WERI-Rb-1 (cell line): ENCODE results near the gene SEC14L6.
"Not testable (repeated sequence)": the region's sequence is repeated elsewhere in the genome, so short reads cannot be mapped to it uniquely, and the experiment has no call there.

ENCODE experiments used
- DNase-seq: peaks from one replicate; pipeline ENCODE4 v3.0.0-alpha.2; 2020
- H3K27ac ChIP-seq: fragments of 250-450 bp; sonication (Bioruptor Pico); 2 replicates; pipeline ENCODE4 v1.5.1; 2020; ENCODE audit warnings: mild to moderate bottlenecking, moderate library complexity
- H3K27me3 ChIP-seq: fragments of 250-450 bp; sonication (Bioruptor Pico); 2 replicates; pipeline ENCODE4 v1.5.1; 2021; ENCODE audit warnings: mild to moderate bottlenecking, low read depth, moderate library complexity; ENCODE audit not compliant: insufficient read depth, severe bottlenecking
- H3K36me3 ChIP-seq: fragments of 250-450 bp; sonication (Bioruptor Pico); 2 replicates; pipeline ENCODE4 v1.5.1; 2020; ENCODE audit warnings: mild to moderate bottlenecking, moderate library complexity
- H3K4me3 ChIP-seq: 2 replicates; pipeline ENCODE4 v1.5.1; 2011; ENCODE audit warnings: low read depth, mild to moderate bottlenecking, control low read depth, low read length
- H3K9me3 ChIP-seq: fragments of 250-450 bp; sonication (Bioruptor Pico); 2 replicates; pipeline ENCODE4 v1.5.1; 2021; ENCODE audit warnings: mild to moderate bottlenecking, moderate library complexity; ENCODE audit not compliant: severe bottlenecking
- TF ChIP-seq, protein P1 (sequence below): IDR thresholded peaks from 2 replicates; pipeline ENCODE4 v1.5.1; 2011; ENCODE audit warnings: low read depth, mild to moderate bottlenecking, control low read depth, inconsistent platforms, low read length

The SEC14L6 gene

DNA sequence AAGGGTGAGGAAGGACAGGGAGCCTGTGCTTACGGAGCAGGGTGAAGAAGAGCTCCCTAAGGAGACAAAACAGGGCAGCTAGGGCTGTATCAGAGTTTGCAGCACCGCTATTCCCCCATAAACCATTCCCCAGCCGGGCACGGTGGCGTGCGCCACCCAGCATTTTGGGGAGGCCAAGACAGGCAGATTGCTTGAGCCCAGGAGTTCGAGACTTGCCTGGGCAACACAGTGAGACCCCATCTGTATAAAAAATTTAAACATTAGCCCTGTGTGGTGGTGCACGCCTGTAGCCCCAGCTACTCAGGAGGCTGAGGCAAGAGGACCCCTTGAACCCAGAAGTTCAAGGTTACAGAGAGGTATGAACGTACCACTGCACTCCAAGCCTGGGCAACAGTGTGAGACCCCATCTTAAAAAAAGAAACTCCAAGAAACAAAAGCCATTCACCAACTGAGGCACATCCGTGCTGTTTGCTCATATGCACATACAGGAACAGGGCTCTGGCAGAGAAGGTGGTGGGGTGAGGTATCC is 23.2 kb upstream of the SEC14L6 start:
- DNase-seq, result no peak

DNA sequence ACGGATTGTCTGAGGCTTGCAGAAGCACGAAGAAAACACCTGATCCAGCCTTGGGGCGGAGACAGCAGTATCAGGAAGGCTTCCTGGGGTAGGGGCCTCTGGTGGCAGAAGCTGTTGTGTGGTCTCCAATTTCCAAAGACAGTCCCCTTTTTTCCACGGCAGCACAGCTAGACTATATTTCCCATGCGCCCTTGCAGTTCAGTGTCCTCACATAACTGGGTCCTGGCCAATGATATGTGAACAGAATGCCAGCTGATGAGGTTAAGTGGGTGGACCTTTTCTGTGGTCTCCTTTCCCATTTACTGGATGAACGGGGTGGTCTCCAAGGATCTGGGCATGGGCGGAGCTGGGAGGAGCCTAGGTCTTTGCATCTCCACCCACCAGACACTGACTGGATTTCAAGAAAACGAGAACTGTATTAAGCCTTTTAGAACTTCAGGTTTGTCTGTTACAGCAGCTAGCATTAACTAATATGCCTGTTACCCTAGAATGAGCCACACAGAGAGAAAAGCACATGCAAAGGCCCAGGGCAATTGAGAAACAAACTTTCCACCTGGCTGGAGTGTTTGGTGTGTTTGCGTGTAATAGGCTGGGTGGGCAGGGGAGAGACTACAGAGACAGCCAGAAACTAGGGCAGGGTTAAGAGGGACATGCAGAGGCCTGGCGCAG is 21.7 kb upstream of the SEC14L6 start:
- TF ChIP-seq, protein P1, sequence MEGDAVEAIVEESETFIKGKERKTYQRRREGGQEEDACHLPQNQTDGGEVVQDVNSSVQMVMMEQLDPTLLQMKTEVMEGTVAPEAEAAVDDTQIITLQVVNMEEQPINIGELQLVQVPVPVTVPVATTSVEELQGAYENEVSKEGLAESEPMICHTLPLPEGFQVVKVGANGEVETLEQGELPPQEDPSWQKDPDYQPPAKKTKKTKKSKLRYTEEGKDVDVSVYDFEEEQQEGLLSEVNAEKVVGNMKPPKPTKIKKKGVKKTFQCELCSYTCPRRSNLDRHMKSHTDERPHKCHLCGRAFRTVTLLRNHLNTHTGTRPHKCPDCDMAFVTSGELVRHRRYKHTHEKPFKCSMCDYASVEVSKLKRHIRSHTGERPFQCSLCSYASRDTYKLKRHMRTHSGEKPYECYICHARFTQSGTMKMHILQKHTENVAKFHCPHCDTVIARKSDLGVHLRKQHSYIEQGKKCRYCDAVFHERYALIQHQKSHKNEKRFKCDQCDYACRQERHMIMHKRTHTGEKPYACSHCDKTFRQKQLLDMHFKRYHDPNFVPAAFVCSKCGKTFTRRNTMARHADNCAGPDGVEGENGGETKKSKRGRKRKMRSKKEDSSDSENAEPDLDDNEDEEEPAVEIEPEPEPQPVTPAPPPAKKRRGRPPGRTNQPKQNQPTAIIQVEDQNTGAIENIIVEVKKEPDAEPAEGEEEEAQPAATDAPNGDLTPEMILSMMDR, result no peak
- H3K36me3 ChIP-seq, result no peaks in the 10 kb centered on the region
- H3K27ac ChIP-seq, result no peak overlapping the region
- no peaks in the 10 kb centered on the region for H3K27me3 ChIP-seq
- H3K4me3 ChIP-seq, result no peak overlapping the region
- H3K9me3 ChIP-seq, result no peaks in the 10 kb centered on the region
- no peak for DNase-seq

More for the DNA sequence above, 23.2 kb upstream of the SEC14L6 start:
- Histone ChIP-seq H3K9me3 (no peaks in the 10 kb centered on the region), H3K27ac (no peak overlapping the region), H3K27me3 (no peaks in the 10 kb centered on the region), H3K4me3 (no peak overlapping the region), H3K36me3 (no peaks in the 10 kb centered on the region)
- TF ChIP-seq, protein P1, result no peak

DNA sequence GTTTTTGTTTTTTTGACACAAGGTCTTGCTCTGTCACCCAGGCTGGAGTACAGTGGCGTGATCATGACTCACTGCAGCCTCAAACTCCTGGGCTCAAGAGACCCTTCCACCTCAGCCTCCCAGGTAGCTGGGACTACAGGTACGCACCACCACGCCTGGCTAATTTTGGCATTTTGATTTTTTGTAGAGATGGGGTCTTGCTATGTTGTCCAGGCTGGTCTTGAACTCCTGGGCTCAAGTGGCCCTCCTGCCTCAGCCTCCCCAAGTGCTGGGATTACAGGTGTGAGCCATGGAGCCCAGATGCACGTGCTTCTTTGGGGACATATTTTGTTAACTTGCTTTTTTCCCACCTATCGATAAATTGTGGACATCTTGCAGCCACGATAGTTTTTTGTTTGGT is 20.7 kb upstream of the SEC14L6 start:
- not testable (repeated sequence) for H3K36me3 ChIP-seq, H3K9me3 ChIP-seq, H3K27me3 ChIP-seq, H3K27ac ChIP-seq, H3K4me3 ChIP-seq, DNase-seq

DNA sequence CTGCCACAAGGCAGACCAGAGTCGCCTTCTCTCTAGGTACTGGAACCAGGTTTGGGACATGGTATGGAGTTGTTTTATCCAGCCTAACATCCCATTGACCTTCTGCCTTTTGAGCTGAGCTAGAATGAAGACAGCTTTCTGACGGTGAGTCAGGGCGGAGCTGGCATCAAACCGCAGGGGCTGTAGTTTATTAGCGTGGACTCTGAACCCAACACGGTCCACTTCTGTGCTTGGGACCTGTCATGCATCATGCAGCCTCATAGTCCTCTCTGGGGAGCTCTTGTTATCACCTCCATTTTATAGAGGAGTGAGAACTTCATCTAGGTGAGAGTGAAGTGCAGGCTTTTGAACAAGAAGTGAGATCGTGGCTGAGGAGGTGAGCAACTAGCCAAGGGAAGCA is 19.6 kb upstream of the SEC14L6 start:
- DNase-seq, result no peak
- H3K36me3 ChIP-seq, result no peaks in the 10 kb centered on the region
- H3K27ac ChIP-seq, result no peak overlapping the region
- H3K9me3 ChIP-seq, result no peaks in the 10 kb centered on the region
- TF ChIP-seq, protein P1, result no peak
- H3K4me3 ChIP-seq, result no peak overlapping the region
- no peaks in the 10 kb centered on the region for H3K27me3 ChIP-seq

DNA sequence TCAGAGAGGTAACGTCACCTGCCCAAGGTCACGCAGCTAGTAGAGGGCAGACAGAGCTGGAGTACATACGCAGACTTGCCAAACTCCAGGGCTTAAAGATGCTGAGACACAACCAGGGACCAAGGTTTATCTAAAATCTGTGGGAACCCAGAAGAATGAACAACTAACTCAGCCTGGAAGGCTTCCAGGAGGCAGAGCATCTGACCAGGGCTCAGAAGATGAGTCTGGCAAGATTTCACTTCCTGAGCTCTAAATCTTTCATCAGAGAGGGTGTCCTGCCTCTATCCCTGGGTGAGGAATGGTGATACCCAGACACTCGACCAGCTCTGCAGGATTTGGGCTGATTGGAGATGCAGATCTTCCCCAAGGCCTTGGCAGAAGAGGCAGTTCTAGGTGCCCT is 18.8 kb upstream of the SEC14L6 start:
- no peaks in the 10 kb centered on the region for H3K9me3 ChIP-seq
- TF ChIP-seq, protein P1, result no peak
- H3K36me3 ChIP-seq, result no peaks in the 10 kb centered on the region
- DNase-seq, result no peak
- H3K27me3 ChIP-seq, result no peaks in the 10 kb centered on the region
- no peak overlapping the region for H3K27ac ChIP-seq
- no peak overlapping the region for H3K4me3 ChIP-seq

DNA sequence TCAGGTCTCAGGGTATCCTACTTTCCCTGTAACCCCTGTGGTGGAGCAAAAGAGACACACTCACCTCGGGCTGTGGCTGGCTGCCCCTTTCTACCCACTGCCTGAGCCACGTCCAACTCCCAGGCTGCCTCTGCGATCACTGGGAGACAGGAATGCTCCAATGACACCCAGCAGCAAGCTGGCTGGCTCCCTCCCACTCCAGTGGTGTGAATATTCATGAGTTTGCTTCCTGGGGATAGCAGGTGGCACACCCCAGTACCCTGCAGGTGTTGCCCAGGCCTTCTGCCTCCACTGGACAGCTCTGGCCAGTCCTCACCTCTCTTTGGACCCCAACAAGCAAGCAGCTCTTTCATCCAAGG is 18.2 kb upstream of the SEC14L6 start:
- DNase-seq, result no peak
- Histone ChIP-seq H3K4me3 (no peak overlapping the region), H3K27ac (no peak overlapping the region), H3K27me3 (no peaks in the 10 kb centered on the region), H3K9me3 (no peaks in the 10 kb centered on the region), H3K36me3 (no peaks in the 10 kb centered on the region)
- TF ChIP-seq, protein P1, result no peak
